K562 (cell line): ENCODE data around the gene TUBB4B. TPM values are rescaled to one million over a fixed set of nuclear protein-coding genes. Genes with fewer than 3 reads are reported as not detected.

Source experiments
- CREB1 ChIP-seq, 2 experiments: sonication (generic) in 1 of 2; formaldehyde crosslinking in 1 of 2; IDR thresholded peaks; 2 replicates each; pipeline versions ENCODE4 v1.6.1 to v1.8.0; 2012 to 2022; ENCODE audit warnings: inconsistent platforms in 1 of 2, mild to moderate bottlenecking in 1 of 2, missing genetic modification reagents in 1 of 2, moderate library complexity in 1 of 2
- CXXC5 ChIP-seq: fragments of 250-450 bp; sonication (Bioruptor Pico); IDR thresholded peaks from 2 replicates; pipeline ENCODE4 v1.8.0; 2022; ENCODE audit warnings: inconsistent platforms, mild to moderate bottlenecking, moderate library complexity
- KLF16 ChIP-seq: IDR thresholded peaks from 2 replicates; pipeline ENCODE4 v1.6.1; 2016; ENCODE audit warnings: antibody characterized with exemption
- MTA3 ChIP-seq: fragments of 450-650 bp; formaldehyde crosslinking; IDR thresholded peaks from 2 replicates; pipeline ENCODE4 v1.6.1; 2017; ENCODE audit warnings: mild to moderate bottlenecking, borderline replicate concordance
- MYNN ChIP-seq, 2 experiments: sonication (generic); formaldehyde crosslinking in 1 of 2; IDR thresholded peaks; 2 replicates each; pipeline versions ENCODE4 v1.5.0 to v1.6.1; 2016 to 2020; ENCODE audit warnings: antibody characterized with exemption in 1 of 2, missing genetic modification reagents in 1 of 2
- NONO ChIP-seq, 2 experiments: fragments of 200-400 bp in 1 of 2; fragments of 450-650 bp in 1 of 2; formaldehyde crosslinking in 1 of 2; IDR thresholded peaks; 2 replicates each; pipeline ENCODE4 v1.6.1; 2017; ENCODE audit warnings: low read depth in 2 of 2, mild to moderate bottlenecking in 2 of 2, moderate library complexity in 2 of 2, low read length in 1 of 2
- POLR2G ChIP-seq: fragments of 200-400 bp; formaldehyde crosslinking; IDR thresholded peaks from 2 replicates; pipeline ENCODE4 v1.6.1; 2017; ENCODE audit warnings: low read depth, mild to moderate bottlenecking, antibody characterized with exemption, low read length, moderate library complexity
- SIN3B ChIP-seq: fragments of 450-650 bp; IDR thresholded peaks from 2 replicates; pipeline ENCODE4 v1.6.1; 2017; ENCODE audit warnings: low read depth, mild to moderate bottlenecking, moderate library complexity
- TAF9B ChIP-seq: fragments of 450-650 bp; IDR thresholded peaks from 2 replicates; pipeline ENCODE4 v1.6.1; 2018; ENCODE audit warnings: mild to moderate bottlenecking; ENCODE audit not compliant: partially characterized antibody
- TOE1 ChIP-seq, 2 experiments: fragments of 450-650 bp in 1 of 2; sonication (generic) in 1 of 2; formaldehyde crosslinking in 1 of 2; IDR thresholded peaks; 2 replicates each; pipeline versions ENCODE4 v1.7.1 to v1.8.0; 2016 to 2022; ENCODE audit warnings: borderline replicate concordance in 2 of 2, mild to moderate bottlenecking in 2 of 2, antibody characterized with exemption in 1 of 2, inconsistent platforms in 1 of 2, low read depth in 1 of 2, missing genetic modification reagents in 1 of 2, moderate library complexity in 1 of 2
- ZNF217 ChIP-seq: sonication (generic); formaldehyde crosslinking; IDR thresholded peaks from 2 replicates; pipeline ENCODE4 v1.8.0; 2022; ENCODE audit warnings: mild to moderate bottlenecking, missing genetic modification reagents
- polyA plus RNA-seq, 8 experiments: library from polyadenylated mRNA; depleted of rRNA in 4 of 8; stranded (reverse) in 5 of 8; unstranded in 3 of 8; fragments of >200 nt; fragmentation: Nextera tagmentation in 2 of 8; fragmentation: Illumina TruSeq in 1 of 8; extraction: Ambion mirVana in 2 of 8; extraction: Trizol in 1 of 8; gene quantifications; 2 replicates each; pipeline versions ENCODE4 v1.2.1 to v1.2.3, GENCODE V29; 2011 to 2014; ENCODE audit warnings: inconsistent platforms in 1 of 8, missing spikeins in 1 of 8
- total RNA-seq, 7 experiments: library from RNA; depleted of rRNA in 6 of 7; stranded (reverse); fragments of >200 nt in 6 of 7; fragmentation: Illumina TruSeq in 2 of 7; extraction: Trizol in 2 of 7; gene quantifications; 2 replicates each; pipeline versions ENCODE4 v1.2.1 to v1.2.3, GENCODE V29; 2011 to 2021; ENCODE audit warnings: low replicate concordance in 1 of 7
- TF ChIP-seq, protein P1 (sequence below), 2 experiments: IDR thresholded peaks in 1 of 2; conservative IDR thresholded peaks in 1 of 2; 2 replicates each; pipeline ENCODE4 v1.6.1; 2016; ENCODE audit warnings: low read depth in 2 of 2, mild to moderate bottlenecking in 1 of 2, missing compliant biosample characterization in 1 of 2, missing genetic modification characterization in 1 of 2, moderate library complexity in 1 of 2
- TF ChIP-seq, protein P2 (sequence below): sonication (generic); formaldehyde crosslinking; IDR thresholded peaks from 2 replicates; pipeline ENCODE4 v1.9.0; 2022; ENCODE audit warnings: mild to moderate bottlenecking, missing genetic modification reagents
- TF ChIP-seq, protein P3 (sequence below): fragments of 450-650 bp; IDR thresholded peaks from 2 replicates; pipeline ENCODE4 v1.6.1; 2016; ENCODE audit warnings: antibody characterized with exemption
- TF ChIP-seq, protein P4 (sequence below): sonication (generic); formaldehyde crosslinking; IDR thresholded peaks from 2 replicates; pipeline ENCODE4 v1.8.0; 2023; ENCODE audit warnings: mild to moderate bottlenecking, missing genetic modification reagents

TUBB4B gene
- total and polyA plus RNA-seq, 9 of the 15 experiments (the other 6 are each of a cell fraction or from before 2014, with no cell fraction given) = 24.1 to 443 (median 268) TPM

DNA sequence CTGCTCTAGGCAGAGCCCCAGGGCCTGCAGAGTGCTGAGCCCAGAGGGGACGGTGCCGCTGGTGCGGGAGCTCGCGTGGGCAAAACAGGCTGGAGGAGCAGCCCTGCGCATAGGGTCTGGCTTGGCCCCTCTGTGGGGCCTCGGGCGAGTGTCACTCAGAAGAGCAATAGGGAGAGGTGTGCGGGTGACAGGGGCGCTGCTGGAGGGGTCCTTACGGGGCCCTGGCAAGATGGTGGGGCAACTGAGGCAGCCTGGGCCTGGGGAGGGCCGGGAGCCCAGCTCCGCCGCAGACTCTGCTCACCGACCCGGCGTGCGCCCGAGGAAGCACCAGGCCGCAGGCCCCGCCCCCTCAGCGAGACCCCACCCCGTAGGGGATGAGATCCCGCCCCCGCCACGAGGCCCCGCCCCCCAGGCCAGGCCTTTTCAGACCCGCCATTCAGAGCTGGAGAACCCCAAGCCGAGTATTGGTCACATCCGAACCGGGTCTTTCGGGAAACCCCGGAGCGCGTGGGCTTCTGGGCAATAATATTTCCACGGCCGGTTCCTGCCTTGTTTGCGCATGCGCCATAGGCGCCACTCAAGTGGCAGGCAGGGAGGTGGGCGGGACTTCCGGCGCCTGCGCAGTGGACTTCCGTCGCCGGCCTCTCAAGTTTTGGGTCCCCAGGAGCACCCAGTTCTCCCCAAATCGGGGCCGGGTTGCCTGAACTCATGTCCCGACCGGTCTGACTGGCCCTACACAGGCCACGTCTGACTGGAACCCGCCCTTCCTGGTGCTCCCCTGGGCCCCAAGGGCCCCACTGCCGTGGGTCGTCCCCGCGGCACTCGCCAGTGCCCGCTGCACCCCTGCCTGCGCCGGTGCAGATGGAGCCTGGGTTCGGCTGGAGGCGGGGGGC is 17.8 kb upstream of the TUBB4B start (continued):
- TF ChIP-seq, protein P1, sequence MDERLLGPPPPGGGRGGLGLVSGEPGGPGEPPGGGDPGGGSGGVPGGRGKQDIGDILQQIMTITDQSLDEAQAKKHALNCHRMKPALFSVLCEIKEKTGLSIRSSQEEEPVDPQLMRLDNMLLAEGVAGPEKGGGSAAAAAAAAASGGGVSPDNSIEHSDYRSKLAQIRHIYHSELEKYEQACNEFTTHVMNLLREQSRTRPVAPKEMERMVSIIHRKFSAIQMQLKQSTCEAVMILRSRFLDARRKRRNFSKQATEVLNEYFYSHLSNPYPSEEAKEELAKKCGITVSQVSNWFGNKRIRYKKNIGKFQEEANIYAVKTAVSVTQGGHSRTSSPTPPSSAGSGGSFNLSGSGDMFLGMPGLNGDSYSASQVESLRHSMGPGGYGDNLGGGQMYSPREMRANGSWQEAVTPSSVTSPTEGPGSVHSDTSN (CRISPR knock-in tag; IDR thresholded peaks at IDR 0.05; ENCODE audit: low read depth) = no peak
- TF ChIP-seq, protein P1 (tag; conservative IDR thresholded peaks at IDR 0.05; ENCODE audit: low read depth) = peak; percentile 74
- TF ChIP-seq, protein P2, sequence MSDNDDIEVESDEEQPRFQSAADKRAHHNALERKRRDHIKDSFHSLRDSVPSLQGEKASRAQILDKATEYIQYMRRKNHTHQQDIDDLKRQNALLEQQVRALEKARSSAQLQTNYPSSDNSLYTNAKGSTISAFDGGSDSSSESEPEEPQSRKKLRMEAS = 0 out of 2 replicates have a peak, but pooled peaks have one; percentile 11
- peak; percentile 8; the same call in 1 of the 2 replicates for TF ChIP-seq MYNN (IDR thresholded peaks at IDR 0.05)
- no peak for TF ChIP-seq MYNN (CRISPR knock-in tag; IDR thresholded peaks at IDR 0.05)
- peak; percentile 56; the same call in 1 of the 2 replicates for TF ChIP-seq TOE1 (IDR thresholded peaks at IDR 0.05; ENCODE audit: borderline replicate concordance)
- TF ChIP-seq TOE1 (CRISPR knock-in tag; IDR thresholded peaks at IDR 0.05; ENCODE audit: borderline replicate concordance, low read depth) = no peak
- no peak for TF ChIP-seq KLF16
- no peak for TF ChIP-seq TAF9B
- TF ChIP-seq, protein P3, sequence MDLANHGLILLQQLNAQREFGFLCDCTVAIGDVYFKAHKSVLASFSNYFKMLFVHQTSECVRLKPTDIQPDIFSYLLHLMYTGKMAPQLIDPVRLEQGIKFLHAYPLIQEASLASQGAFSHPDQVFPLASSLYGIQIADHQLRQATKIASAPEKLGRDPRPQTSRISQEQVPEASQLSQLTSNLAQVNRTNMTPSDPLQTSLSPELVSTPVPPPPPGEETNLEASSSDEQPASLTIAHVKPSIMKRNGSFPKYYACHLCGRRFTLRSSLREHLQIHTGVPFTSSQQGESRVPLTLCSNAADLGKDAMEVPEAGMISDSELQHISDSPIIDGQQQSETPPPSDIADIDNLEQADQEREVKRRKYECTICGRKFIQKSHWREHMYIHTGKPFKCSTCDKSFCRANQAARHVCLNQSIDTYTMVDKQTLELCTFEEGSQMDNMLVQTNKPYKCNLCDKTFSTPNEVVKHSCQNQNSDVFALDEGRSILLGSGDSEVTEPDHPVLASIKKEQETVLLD = peak; percentile 97
- 0 out of 4 replicates have a peak, but pooled peaks of 1 of the 2 experiments have one; percentile 33 for TF ChIP-seq NONO (IDR thresholded peaks at IDR 0.05; ENCODE audit: low read depth in 2 of 2, low read length in 1 of 2)
- TF ChIP-seq, protein P4, sequence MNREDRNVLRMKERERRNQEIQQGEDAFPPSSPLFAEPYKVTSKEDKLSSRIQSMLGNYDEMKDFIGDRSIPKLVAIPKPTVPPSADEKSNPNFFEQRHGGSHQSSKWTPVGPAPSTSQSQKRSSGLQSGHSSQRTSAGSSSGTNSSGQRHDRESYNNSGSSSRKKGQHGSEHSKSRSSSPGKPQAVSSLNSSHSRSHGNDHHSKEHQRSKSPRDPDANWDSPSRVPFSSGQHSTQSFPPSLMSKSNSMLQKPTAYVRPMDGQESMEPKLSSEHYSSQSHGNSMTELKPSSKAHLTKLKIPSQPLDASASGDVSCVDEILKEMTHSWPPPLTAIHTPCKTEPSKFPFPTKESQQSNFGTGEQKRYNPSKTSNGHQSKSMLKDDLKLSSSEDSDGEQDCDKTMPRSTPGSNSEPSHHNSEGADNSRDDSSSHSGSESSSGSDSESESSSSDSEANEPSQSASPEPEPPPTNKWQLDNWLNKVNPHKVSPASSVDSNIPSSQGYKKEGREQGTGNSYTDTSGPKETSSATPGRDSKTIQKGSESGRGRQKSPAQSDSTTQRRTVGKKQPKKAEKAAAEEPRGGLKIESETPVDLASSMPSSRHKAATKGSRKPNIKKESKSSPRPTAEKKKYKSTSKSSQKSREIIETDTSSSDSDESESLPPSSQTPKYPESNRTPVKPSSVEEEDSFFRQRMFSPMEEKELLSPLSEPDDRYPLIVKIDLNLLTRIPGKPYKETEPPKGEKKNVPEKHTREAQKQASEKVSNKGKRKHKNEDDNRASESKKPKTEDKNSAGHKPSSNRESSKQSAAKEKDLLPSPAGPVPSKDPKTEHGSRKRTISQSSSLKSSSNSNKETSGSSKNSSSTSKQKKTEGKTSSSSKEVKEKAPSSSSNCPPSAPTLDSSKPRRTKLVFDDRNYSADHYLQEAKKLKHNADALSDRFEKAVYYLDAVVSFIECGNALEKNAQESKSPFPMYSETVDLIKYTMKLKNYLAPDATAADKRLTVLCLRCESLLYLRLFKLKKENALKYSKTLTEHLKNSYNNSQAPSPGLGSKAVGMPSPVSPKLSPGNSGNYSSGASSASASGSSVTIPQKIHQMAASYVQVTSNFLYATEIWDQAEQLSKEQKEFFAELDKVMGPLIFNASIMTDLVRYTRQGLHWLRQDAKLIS (CRISPR knock-in tag) = no peak
- no peak for TF ChIP-seq ZNF217 (CRISPR knock-in tag)
- TF ChIP-seq SIN3B = peak; percentile 81
- TF ChIP-seq CXXC5 = peak; percentile 70
- TF ChIP-seq POLR2G = peak; percentile 86
- TF ChIP-seq CREB1 (IDR thresholded peaks at IDR 0.05) = no peak; the same call in 1 of the 2 replicates
- TF ChIP-seq CREB1 (CRISPR knock-in tag; IDR thresholded peaks at IDR 0.05) = peak; percentile 14; the same call in 1 of the 2 replicates
- peak; percentile 65; the same call in 1 of the 2 replicates for TF ChIP-seq MTA3
